Uterus (tissue), 2 donors: Measurements from ENCODE around the gene SCAP.

Source experiments
- POLR2A ChIP-seq, 2 donors: fragments of 450-650 bp; IDR thresholded peaks; one replicate each; pipeline ENCODE4 v1.6.1; 2016; ENCODE audit warnings: antibody characterized with exemption in 2 of 2, mild to moderate bottlenecking in 1 of 2, moderate library complexity in 1 of 2
- TF ChIP-seq, protein P1 (sequence below), 4 experiments: fragments of 200-600 bp in 2 of 4; fragments of 450-650 bp in 2 of 4; sonication (generic) in 2 of 4; IDR thresholded peaks; one replicate each; pipeline ENCODE4 v1.5.1; 2016 to 2019; ENCODE audit warnings: antibody characterized with exemption in 4 of 4, mild to moderate bottlenecking in 2 of 4, moderate library complexity in 1 of 4

DNA sequence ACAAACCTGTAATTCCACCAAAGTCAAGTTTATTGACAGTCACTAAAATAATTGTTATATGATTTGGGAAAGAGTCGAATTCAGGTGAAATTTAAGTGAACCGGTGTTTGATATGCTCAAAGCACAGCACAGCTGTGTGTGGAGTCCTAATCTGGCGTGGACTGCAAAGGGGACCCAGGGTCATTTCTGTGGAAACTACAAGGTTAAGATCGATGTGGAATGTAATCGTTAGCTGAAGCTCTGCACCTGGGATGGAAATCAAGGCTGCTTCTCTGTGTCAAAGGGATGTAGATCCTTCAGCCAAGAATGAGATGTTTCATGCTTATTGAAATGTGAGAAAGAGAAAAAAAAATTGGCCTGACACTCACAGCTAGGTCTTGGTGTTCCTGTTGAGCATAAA is 39.4 kb upstream of the SCAP start:
- no peak for TF ChIP-seq POLR2A (IDR thresholded peaks at IDR 0.05)
- TF ChIP-seq, protein P1, sequence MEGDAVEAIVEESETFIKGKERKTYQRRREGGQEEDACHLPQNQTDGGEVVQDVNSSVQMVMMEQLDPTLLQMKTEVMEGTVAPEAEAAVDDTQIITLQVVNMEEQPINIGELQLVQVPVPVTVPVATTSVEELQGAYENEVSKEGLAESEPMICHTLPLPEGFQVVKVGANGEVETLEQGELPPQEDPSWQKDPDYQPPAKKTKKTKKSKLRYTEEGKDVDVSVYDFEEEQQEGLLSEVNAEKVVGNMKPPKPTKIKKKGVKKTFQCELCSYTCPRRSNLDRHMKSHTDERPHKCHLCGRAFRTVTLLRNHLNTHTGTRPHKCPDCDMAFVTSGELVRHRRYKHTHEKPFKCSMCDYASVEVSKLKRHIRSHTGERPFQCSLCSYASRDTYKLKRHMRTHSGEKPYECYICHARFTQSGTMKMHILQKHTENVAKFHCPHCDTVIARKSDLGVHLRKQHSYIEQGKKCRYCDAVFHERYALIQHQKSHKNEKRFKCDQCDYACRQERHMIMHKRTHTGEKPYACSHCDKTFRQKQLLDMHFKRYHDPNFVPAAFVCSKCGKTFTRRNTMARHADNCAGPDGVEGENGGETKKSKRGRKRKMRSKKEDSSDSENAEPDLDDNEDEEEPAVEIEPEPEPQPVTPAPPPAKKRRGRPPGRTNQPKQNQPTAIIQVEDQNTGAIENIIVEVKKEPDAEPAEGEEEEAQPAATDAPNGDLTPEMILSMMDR (IDR thresholded peaks at IDR 0.05): no peak
